ENCODE data around the gene KLHL10. TPM values are rescaled to one million over a fixed set of nuclear protein-coding genes. Genes with fewer than 3 reads are reported as not detected.

KLHL10 gene
- polyA plus RNA-seq, 2 of the 4 experiments (the other 2 are of a cell fraction), result 0.12 to 0.13 TPM

DNA sequence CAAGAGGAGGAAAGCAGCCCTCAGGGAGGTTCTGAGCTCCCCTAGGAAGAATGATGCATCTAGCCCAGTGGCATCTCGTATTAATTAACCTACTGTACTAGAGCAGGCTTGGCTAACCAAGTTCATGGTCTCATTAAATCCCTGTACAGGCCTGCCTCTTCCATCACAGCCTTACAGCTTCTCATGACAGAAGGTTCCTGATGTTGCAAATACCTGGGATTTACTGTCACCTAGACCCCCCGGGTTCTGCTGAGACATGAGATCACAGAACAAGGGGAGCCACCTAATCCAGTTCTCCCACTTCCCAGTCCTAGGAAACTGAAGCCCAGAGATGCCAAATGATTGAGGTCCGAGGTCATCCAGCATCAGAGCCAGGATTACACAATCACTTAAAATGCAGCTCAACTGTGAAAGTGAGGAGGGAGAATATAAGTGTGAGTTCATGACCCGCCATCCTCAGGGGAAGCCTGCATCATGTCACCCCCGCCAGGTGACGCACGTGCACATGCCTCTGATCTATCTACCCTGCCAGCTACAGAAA is 57.2 kb downstream of the KLHL10 start (continued):
- no peak for TF ChIP-seq HDAC2 (IDR thresholded peaks at IDR 0.05)
- TF ChIP-seq RARB (CRISPR knock-in tag; IDR thresholded peaks at IDR 0.05), result no peak
- no peak for TF ChIP-seq CHD4 (IDR thresholded peaks at IDR 0.05; ENCODE audit: borderline replicate concordance)

- Histone ChIP-seq H3K27ac (peak overlapping the region; percentile 67 to 81), H3K4me2 (peak overlapping the region; percentile 59), H3K4me3 (no peak overlapping the region), H3K4me1 (peaks cover 80% of the 10 kb centered on the region), H3K9me3 (no peaks in the 10 kb centered on the region)
- no peak for DNase-seq (ENCODE audit: low read depth in 1 of 2, low spot score in 1 of 2)
- peak in 1 of 2 experiments; percentile 2; a peak in 2 of 6 replicates for ATAC-seq
- TF ChIP-seq ESRRA (IDR thresholded peaks at IDR 0.05; ENCODE audit: borderline replicate concordance, low read length), result no peak
- TF ChIP-seq USF2 (IDR thresholded peaks at IDR 0.05), result no peak
- no peak for TF ChIP-seq PBX3 (IDR thresholded peaks at IDR 0.05)
- no peak for TF ChIP-seq CHD4 (IDR thresholded peaks at IDR 0.05; ENCODE audit: borderline replicate concordance)
- no peak for TF ChIP-seq E2F6 (IDR thresholded peaks at IDR 0.05; ENCODE audit: borderline replicate concordance, low read depth)
- TF ChIP-seq BCL3 (IDR thresholded peaks at IDR 0.05), result no peak
- TF ChIP-seq HDAC2 (IDR thresholded peaks at IDR 0.05), result no peak
- no peak for TF ChIP-seq FOSL2 (IDR thresholded peaks at IDR 0.05)
- no peak for TF ChIP-seq FOSL2 (CRISPR knock-in tag; IDR thresholded peaks at IDR 0.05)
- no peak for TF ChIP-seq RARB (CRISPR knock-in tag; IDR thresholded peaks at IDR 0.05)
- TF ChIP-seq CHD2 (IDR thresholded peaks at IDR 0.05; ENCODE audit: low read length, partially characterized antibody), result no peak
- TF ChIP-seq HOXB5 (CRISPR knock-in tag; IDR thresholded peaks at IDR 0.05), result no peak
- TF ChIP-seq HEYL (CRISPR knock-in tag; IDR thresholded peaks at IDR 0.05), result no peak
- TF ChIP-seq POLR2A (IDR thresholded peaks at IDR 0.05; ENCODE audit: low read length), result no peak
- no peak for TF ChIP-seq BHLHE40 (IDR thresholded peaks at IDR 0.05; ENCODE audit: low read depth, low read length)
- TF ChIP-seq CEBPB (IDR thresholded peaks at IDR 0.05), result no peak
- TF ChIP-seq FOXS1 (CRISPR knock-in tag; IDR thresholded peaks at IDR 0.05), result no peak
- CTCF ChIA-PET, result interaction anchor here (0.9 to 9.6 kb wide), 11 partner anchors 9 to 158 kb away, joined by 3 to 62 read pairs (median 4); partner anchors contain the start of gene ACLY
- 86% methylated on average over 5 of the region's 5 CpGs for WGBS (ENCODE audit: missing lambda C conversion rate)
- POLR2A ChIA-PET, result interaction anchor here (1.3 to 2.2 kb wide), 3 partner anchors 12 to 54 kb away, joined by 3 to 12 read pairs (median 4); partner anchors contain the start of gene ODAD4
- no peak for FAIRE-seq
Observed at GRCh38 chr17:41895617-41896016, 58.0 kb downstream of the KLHL10 start.

- H3K4me1 ChIP-seq, result peaks cover 71% of the 10 kb centered on the region
- H3K4me3 ChIP-seq, result no peak overlapping the region
- no peak overlapping the region for H3K4me2 ChIP-seq
- no peak for DNase-seq (ENCODE audit: low read depth in 1 of 2, low spot score in 1 of 2)
- WGBS (ENCODE audit: missing lambda C conversion rate), result 88% methylated on average over 6 of the region's 6 CpGs
- no peak for TF ChIP-seq RCOR1 (IDR thresholded peaks at IDR 0.05; ENCODE audit: low read depth, low read length)
- TF ChIP-seq EP300 (IDR thresholded peaks at IDR 0.05), result no peak
- no peak for TF ChIP-seq HMGXB4 (CRISPR knock-in tag; IDR thresholded peaks at IDR 0.05; ENCODE audit: borderline replicate concordance)
- 0 out of 5 replicates have a peak, but pooled peaks of 1 of the 2 experiments have one; percentile 2 for TF ChIP-seq JUN (IDR thresholded peaks at IDR 0.05)
- FAIRE-seq, result no peak
- no peaks in the 10 kb centered on the region for H3K9me3 ChIP-seq
- peak in 1 of 2 experiments; percentile 42; a peak in 3 of 6 replicates for ATAC-seq
- ChIA-PET CTCF (interaction anchor here (1.5 to 9.6 kb wide), 4 partner anchors 10 to 128 kb away, joined by 3 to 62 read pairs (median 4); no protein-coding TSS in a partner anchor), POLR2A (interaction anchor here (0.8 to 1.5 kb wide), 2 partner anchors 14 to 34 kb away, joined by 3 to 4 read pairs; partner anchors contain the start of gene ODAD4)
- H3K27ac ChIP-seq, result peak overlapping the region; percentile 8 to 81; a peak in 4 of 6 replicates
Observed at GRCh38 chr17:41896726-41897125, 59.1 kb downstream of the KLHL10 start.

Data from A549 (cell line).